Calu3 (cell line): ENCODE results near the gene COL11A2. TPM values are rescaled to one million over a fixed set of nuclear protein-coding genes. Genes with fewer than 3 reads are reported as not detected.

ENCODE experiments used
- BruUV-seq: library from RNA; stranded (reverse); fragments of 400-500 nt; replicated peaks from 2 replicates; lab custom pipeline; 2021; lab: Mats Ljungman, UMichigan
- CTCF ChIA-PET: fragments of 300-600 bp; sonication (Branson Sonifier 250); formaldehyde crosslinking; loops from one replicate; lab custom pipeline; 2022; ENCODE audit warnings: antibody characterized with exemption; lab: Charles Lee
- DNase-seq: peaks from one replicate; pipeline ENCODE4 v3.0.0; 2022
- H3K27ac Mint-ChIP-seq: one replicate; pipeline ENCODE4 v1.8.0; 2022; ENCODE audit warnings: mixed read lengths; ENCODE audit not compliant: unreplicated experiment
- H3K27me3 Mint-ChIP-seq: one replicate; pipeline ENCODE4 v1.8.0; 2022; ENCODE audit warnings: mixed read lengths; ENCODE audit not compliant: unreplicated experiment
- H3K36me3 Mint-ChIP-seq: one replicate; pipeline ENCODE4 v1.8.0; 2022; ENCODE audit warnings: mild to moderate bottlenecking, moderate library complexity, mixed read lengths; ENCODE audit not compliant: insufficient read depth, unreplicated experiment
- H3K4me1 Mint-ChIP-seq: one replicate; pipeline ENCODE4 v1.8.0; 2022; ENCODE audit warnings: mild to moderate bottlenecking, low read depth, mixed read lengths; ENCODE audit not compliant: unreplicated experiment
- H3K4me3 Mint-ChIP-seq: one replicate; pipeline ENCODE4 v1.8.0; 2022; ENCODE audit warnings: mild to moderate bottlenecking, low read depth, moderate library complexity, mixed read lengths; ENCODE audit not compliant: unreplicated experiment
- H3K9me3 Mint-ChIP-seq: one replicate; pipeline ENCODE4 v1.8.0; 2022; ENCODE audit warnings: low read depth, mixed read lengths; ENCODE audit not compliant: unreplicated experiment
- intact Hi-C: fragments of 100-400 bp; cut with micrococcal nuclease; formaldehyde crosslinking; loops from one replicate; pipeline ENCODE4 v1.10.0; 2022; ENCODE audit not compliant: unreplicated experiment
- total RNA-seq: library from RNA; stranded (reverse); gene quantifications from 2 replicates; pipeline ENCODE4 v1.2.3, GENCODE V29; 2022
- TF ChIP-seq, protein P1 (sequence below): fragments of 200-600 bp; IDR thresholded peaks from one replicate; pipeline ENCODE4 v1.8.0; 2022; ENCODE audit warnings: antibody characterized with exemption; ENCODE audit not compliant: unreplicated experiment

COL11A2 gene
- total RNA-seq, 1 experiment from 2014 or later, result 1.8 TPM

DNA sequence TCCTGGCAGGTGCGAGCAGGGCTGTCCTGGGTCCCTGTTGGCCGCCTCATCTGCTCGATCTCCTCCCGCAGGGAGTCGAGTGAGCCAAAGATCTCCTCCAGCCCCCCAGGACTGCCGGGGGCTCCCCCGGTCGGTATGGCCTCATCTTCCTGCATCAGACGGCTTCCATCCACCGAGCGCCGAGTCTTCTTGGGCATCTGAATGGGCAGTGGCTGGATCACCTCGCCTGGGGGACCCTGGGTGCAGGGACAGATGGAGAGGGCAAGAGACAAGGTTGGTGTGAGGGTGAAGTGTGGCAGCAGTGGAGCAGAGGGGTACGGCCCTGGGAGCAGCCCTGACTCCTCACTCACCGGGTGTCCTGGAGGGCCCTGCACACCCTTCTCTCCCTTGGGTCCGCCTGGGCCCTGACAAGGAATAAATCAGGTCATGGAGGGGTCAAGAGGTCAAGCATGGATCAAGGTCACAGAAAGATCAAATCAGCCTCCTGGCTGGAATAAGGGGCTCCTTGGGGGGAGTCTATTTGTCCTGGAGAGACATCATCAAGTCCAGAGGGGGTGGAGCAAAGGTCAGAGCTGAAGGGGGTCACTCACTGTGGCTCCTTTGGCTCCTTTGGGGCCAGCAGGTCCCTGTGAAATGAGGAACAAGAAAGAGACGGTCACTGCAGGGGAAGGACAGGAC is 26.5 kb downstream of the COL11A2 start:
- no TSS peak for BruUV-seq
- peaks cover 10% of the 10 kb centered on the region for H3K36me3 Mint-ChIP-seq
- H3K27me3 Mint-ChIP-seq, result peaks cover 96% of the 10 kb centered on the region
- no peak overlapping the region for H3K4me3 Mint-ChIP-seq
- H3K27ac Mint-ChIP-seq, result no peak overlapping the region
- no peak for DNase-seq
- H3K4me1 Mint-ChIP-seq, result peaks cover 16% of the 10 kb centered on the region
- CTCF ChIA-PET, result no interaction called here
- intact Hi-C loops, result no loop called here
- TF ChIP-seq, protein P1, sequence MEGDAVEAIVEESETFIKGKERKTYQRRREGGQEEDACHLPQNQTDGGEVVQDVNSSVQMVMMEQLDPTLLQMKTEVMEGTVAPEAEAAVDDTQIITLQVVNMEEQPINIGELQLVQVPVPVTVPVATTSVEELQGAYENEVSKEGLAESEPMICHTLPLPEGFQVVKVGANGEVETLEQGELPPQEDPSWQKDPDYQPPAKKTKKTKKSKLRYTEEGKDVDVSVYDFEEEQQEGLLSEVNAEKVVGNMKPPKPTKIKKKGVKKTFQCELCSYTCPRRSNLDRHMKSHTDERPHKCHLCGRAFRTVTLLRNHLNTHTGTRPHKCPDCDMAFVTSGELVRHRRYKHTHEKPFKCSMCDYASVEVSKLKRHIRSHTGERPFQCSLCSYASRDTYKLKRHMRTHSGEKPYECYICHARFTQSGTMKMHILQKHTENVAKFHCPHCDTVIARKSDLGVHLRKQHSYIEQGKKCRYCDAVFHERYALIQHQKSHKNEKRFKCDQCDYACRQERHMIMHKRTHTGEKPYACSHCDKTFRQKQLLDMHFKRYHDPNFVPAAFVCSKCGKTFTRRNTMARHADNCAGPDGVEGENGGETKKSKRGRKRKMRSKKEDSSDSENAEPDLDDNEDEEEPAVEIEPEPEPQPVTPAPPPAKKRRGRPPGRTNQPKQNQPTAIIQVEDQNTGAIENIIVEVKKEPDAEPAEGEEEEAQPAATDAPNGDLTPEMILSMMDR, result no peak
- no peaks in the 10 kb centered on the region for H3K9me3 Mint-ChIP-seq

DNA sequence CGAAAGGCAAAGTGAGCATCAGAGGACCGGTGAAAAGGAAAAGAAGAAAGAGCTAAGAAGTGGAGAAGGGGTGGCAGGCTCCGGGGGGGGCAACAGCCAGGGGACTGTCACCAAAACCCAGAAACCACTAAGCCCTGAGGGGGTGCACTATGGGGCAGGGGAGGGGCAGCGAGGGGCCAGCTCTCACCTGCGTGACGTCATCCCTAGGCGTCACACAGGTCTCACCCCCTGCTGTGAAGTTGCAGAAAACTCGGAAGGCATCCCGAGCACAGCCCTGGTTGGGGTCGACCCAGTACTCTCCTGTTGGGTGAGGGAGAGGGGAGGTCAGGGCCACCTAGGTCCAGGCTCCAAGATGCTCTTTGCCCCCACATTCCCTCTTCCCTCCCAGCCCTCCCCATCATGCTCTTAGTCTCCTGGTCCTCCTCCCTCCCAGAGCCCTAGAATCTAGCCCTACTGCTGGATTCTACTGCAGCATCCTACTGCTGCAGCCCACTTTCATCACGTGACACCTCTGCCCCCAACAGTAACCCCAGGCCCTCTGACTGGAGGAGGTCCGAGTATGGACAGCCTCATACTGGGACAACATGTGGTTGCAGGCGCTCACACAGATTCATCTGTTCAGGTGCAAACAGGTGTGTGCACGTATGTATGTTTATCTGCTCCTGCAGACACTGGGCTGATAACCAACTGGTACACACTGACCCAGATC is 27.4 kb downstream of the COL11A2 start:
- Mint-ChIP-seq H3K9me3 (no peaks in the 10 kb centered on the region), H3K4me1 (peaks cover 16% of the 10 kb centered on the region), H3K4me3 (no peak overlapping the region), H3K36me3 (peaks cover 10% of the 10 kb centered on the region), H3K27me3 (peaks cover 87% of the 10 kb centered on the region), H3K27ac (no peak overlapping the region)
- no peak for DNase-seq
- TF ChIP-seq, protein P1, result no peak
- BruUV-seq, result no TSS peak
- CTCF ChIA-PET, result interaction anchor here (0.6 to 1.4 kb wide), 2 partner anchors 124 to 648 kb away, joined by 3 to 4 read pairs; partner anchors contain the start of genes PFDN6 and WDR46
- intact Hi-C loops, result loop anchor here (5.0 kb wide), 1 partner anchor 48 kb away; no protein-coding TSS in a partner anchor

DNA sequence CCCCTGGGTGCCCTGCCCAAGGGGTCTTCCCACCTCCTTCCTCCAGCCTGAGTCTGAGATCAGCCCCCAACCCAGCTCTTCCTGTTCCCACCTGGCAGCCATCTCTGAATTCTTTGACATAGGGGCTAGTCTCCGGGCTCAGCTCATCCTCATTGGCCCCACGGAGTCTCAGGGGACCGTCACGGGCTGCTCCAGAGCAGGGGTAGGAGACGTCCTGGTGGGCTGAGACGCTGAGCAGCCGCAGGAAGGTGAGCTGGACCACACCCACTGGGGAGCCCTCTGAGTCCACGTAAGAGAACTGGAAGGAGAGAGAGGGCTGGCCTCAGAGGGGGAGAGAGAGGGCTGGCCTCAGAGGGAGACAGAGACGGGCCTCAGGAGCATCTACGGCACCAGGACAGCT is 28.1 kb downstream of the COL11A2 start:
- DNase-seq, result no peak
- BruUV-seq, result no TSS peak
- TF ChIP-seq, protein P1, result no peak
- H3K36me3 Mint-ChIP-seq, result peaks cover 10% of the 10 kb centered on the region
- no peak overlapping the region for H3K27ac Mint-ChIP-seq
- peaks cover 16% of the 10 kb centered on the region for H3K4me1 Mint-ChIP-seq
- CTCF ChIA-PET, result interaction anchor here (0.6 to 1.4 kb wide), 3 partner anchors 8 to 649 kb away, joined by 3 to 4 read pairs (median 3); partner anchors contain the start of genes PFDN6 and WDR46
- H3K4me3 Mint-ChIP-seq, result no peak overlapping the region
- peaks cover 81% of the 10 kb centered on the region for H3K27me3 Mint-ChIP-seq
- intact Hi-C loops, result loop anchor here (5.0 kb wide), 1 partner anchor 47 kb away; no protein-coding TSS in a partner anchor
- no peaks in the 10 kb centered on the region for H3K9me3 Mint-ChIP-seq

DNA sequence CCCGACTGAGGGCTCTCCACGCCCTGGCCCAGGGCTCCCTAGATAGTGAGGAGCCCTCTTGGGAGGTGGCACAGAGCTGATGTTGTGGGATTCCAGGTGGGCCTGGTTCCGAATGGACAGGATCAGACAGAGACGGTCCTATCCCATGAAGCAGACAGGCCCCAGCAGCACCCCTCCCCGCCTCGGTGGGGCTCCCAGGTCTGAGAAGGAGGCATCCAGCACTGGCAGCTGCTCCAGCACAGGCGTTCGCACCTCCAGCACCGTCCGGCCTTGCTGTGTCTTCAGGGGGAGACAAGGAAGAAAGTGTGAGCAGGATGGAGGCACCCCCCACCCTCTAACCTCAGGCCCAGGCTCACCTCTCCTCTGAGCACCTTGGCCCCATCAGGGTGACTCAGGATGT is 28.7 kb downstream of the COL11A2 start:
- no peak for DNase-seq
- peaks cover 81% of the 10 kb centered on the region for H3K27me3 Mint-ChIP-seq
- H3K4me3 Mint-ChIP-seq, result no peak overlapping the region
- TF ChIP-seq, protein P1, result no peak
- CTCF ChIA-PET, result interaction anchor here (0.9 to 1.4 kb wide), 2 partner anchors 9 to 125 kb away, joined by 3 read pairs; partner anchors contain the start of genes PFDN6 and WDR46
- intact Hi-C loops, result loop anchor here (5.0 kb wide), 1 partner anchor 46 kb away; no protein-coding TSS in a partner anchor
- H3K9me3 Mint-ChIP-seq, result no peaks in the 10 kb centered on the region
- H3K27ac Mint-ChIP-seq, result no peak overlapping the region
- H3K4me1 Mint-ChIP-seq, result peaks cover 16% of the 10 kb centered on the region
- peaks cover 10% of the 10 kb centered on the region for H3K36me3 Mint-ChIP-seq
- BruUV-seq, result no TSS peak
